HEK293 (cell line): Measurements from ENCODE around the gene SEPTIN5.

ENCODE experiments used
- HOXC10 ChIP-seq: sonication (generic); formaldehyde crosslinking; IDR thresholded peaks from 2 replicates; pipeline ENCODE4 v1.8.1; 2023; ENCODE audit warnings: mild to moderate bottlenecking, missing genetic modification reagents
- MYNN ChIP-seq: fragments of 450-650 bp; formaldehyde crosslinking; IDR thresholded peaks from 2 replicates; pipeline ENCODE4 v1.5.1; 2016; ENCODE audit warnings: missing biosample characterization, missing genetic modification characterization, borderline replicate concordance
- ZBTB7A ChIP-seq: fragments of 450-650 bp; formaldehyde crosslinking; IDR thresholded peaks from 2 replicates; pipeline ENCODE4 v1.5.1; 2016; ENCODE audit warnings: low read depth, missing biosample characterization, missing genetic modification characterization
- ZFP37 ChIP-seq: fragments of 450-650 bp; formaldehyde crosslinking; IDR thresholded peaks from 2 replicates; pipeline ENCODE4 v1.5.1; 2016; ENCODE audit warnings: missing biosample characterization, missing genetic modification characterization
- ZFP41 ChIP-seq: fragments of 450-650 bp; formaldehyde crosslinking; IDR thresholded peaks from 2 replicates; pipeline ENCODE4 v1.5.1; 2016; ENCODE audit warnings: missing biosample characterization, missing genetic modification characterization, borderline replicate concordance
- ZNF214 ChIP-seq: fragments of 450-650 bp; formaldehyde crosslinking; IDR thresholded peaks from 2 replicates; pipeline ENCODE4 v1.5.1; 2017; ENCODE audit warnings: missing biosample characterization, mild to moderate bottlenecking, missing genetic modification characterization, borderline replicate concordance
- ZNF335 ChIP-seq: fragments of 450-650 bp; formaldehyde crosslinking; conservative IDR thresholded peaks from 2 replicates; pipeline ENCODE4 v1.5.1; 2016; ENCODE audit warnings: missing biosample characterization, missing genetic modification characterization
- ZNF544 ChIP-seq: fragments of 450-650 bp; formaldehyde crosslinking; IDR thresholded peaks from 2 replicates; pipeline ENCODE4 v1.5.0; 2017; ENCODE audit warnings: missing biosample characterization, missing genetic modification characterization
- TF ChIP-seq, protein P1 (sequence below): fragments of 450-650 bp; formaldehyde crosslinking; IDR thresholded peaks from 2 replicates; pipeline ENCODE4 v1.5.1; 2016; ENCODE audit warnings: missing biosample characterization, missing genetic modification characterization
- TF ChIP-seq, protein P2 (sequence below): fragments of 450-650 bp; formaldehyde crosslinking; IDR thresholded peaks from 2 replicates; pipeline ENCODE4 v1.5.1; 2016; ENCODE audit warnings: missing biosample characterization, missing genetic modification characterization, borderline replicate concordance

GRCh38 chr22:19764636-19765476 is 50.6 kb downstream of the SEPTIN5 start:
- no peak for TF ChIP-seq ZNF544 (tag by site-specific recombination)
- TF ChIP-seq ZFP41: no peak
- TF ChIP-seq, protein P1, sequence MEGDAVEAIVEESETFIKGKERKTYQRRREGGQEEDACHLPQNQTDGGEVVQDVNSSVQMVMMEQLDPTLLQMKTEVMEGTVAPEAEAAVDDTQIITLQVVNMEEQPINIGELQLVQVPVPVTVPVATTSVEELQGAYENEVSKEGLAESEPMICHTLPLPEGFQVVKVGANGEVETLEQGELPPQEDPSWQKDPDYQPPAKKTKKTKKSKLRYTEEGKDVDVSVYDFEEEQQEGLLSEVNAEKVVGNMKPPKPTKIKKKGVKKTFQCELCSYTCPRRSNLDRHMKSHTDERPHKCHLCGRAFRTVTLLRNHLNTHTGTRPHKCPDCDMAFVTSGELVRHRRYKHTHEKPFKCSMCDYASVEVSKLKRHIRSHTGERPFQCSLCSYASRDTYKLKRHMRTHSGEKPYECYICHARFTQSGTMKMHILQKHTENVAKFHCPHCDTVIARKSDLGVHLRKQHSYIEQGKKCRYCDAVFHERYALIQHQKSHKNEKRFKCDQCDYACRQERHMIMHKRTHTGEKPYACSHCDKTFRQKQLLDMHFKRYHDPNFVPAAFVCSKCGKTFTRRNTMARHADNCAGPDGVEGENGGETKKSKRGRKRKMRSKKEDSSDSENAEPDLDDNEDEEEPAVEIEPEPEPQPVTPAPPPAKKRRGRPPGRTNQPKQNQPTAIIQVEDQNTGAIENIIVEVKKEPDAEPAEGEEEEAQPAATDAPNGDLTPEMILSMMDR (tag by site-specific recombination): no peak
- no peak for TF ChIP-seq HOXC10
- no peak for TF ChIP-seq ZBTB7A (tag by site-specific recombination)
- no peak for TF ChIP-seq MYNN
- TF ChIP-seq, protein P2, sequence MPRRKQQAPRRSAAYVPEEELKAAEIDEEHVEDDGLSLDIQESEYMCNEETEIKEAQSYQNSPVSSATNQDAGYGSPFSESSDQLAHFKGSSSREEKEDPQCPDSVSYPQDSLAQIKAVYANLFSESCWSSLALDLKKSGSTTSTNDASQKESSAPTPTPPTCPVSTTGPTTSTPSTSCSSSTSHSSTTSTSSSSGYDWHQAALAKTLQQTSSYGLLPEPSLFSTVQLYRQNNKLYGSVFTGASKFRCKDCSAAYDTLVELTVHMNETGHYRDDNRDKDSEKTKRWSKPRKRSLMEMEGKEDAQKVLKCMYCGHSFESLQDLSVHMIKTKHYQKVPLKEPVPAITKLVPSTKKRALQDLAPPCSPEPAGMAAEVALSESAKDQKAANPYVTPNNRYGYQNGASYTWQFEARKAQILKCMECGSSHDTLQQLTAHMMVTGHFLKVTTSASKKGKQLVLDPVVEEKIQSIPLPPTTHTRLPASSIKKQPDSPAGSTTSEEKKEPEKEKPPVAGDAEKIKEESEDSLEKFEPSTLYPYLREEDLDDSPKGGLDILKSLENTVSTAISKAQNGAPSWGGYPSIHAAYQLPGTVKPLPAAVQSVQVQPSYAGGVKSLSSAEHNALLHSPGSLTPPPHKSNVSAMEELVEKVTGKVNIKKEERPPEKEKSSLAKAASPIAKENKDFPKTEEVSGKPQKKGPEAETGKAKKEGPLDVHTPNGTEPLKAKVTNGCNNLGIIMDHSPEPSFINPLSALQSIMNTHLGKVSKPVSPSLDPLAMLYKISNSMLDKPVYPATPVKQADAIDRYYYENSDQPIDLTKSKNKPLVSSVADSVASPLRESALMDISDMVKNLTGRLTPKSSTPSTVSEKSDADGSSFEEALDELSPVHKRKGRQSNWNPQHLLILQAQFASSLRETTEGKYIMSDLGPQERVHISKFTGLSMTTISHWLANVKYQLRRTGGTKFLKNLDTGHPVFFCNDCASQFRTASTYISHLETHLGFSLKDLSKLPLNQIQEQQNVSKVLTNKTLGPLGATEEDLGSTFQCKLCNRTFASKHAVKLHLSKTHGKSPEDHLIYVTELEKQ: no peak
- TF ChIP-seq ZNF214 (tag by site-specific recombination): no peak
- no peak for TF ChIP-seq ZNF335 (tag by site-specific recombination)
- no peak for TF ChIP-seq ZFP37 (tag by site-specific recombination)
